ENCODE data around the gene LCE1D.

LCE1D gene

DNA sequence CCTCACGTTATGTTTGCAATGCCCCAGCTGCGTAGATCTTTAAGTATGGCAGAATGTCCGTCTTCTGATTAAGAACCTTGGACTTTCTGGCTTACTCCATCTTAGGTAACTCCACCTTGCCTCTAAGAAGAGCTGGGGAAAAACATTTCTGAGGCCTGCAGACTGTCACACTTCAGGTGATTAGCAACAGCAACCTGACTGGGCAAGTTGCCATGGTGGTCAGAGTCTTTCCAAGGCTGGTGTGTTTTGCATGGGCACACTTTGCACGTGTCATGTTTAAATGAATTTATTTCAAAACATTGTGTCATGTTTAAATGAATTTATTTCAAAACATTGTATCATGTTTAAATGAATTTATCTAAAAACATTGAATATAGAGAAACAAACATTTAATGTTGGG lies 37.9 kb upstream of the LCE1D start:
- no peak overlapping the region for H3K27ac ChIP-seq
- DNase-seq (ENCODE audit: low spot score): no peak
- no peak overlapping the region for H3K4me3 ChIP-seq
- TF ChIP-seq, protein P1, sequence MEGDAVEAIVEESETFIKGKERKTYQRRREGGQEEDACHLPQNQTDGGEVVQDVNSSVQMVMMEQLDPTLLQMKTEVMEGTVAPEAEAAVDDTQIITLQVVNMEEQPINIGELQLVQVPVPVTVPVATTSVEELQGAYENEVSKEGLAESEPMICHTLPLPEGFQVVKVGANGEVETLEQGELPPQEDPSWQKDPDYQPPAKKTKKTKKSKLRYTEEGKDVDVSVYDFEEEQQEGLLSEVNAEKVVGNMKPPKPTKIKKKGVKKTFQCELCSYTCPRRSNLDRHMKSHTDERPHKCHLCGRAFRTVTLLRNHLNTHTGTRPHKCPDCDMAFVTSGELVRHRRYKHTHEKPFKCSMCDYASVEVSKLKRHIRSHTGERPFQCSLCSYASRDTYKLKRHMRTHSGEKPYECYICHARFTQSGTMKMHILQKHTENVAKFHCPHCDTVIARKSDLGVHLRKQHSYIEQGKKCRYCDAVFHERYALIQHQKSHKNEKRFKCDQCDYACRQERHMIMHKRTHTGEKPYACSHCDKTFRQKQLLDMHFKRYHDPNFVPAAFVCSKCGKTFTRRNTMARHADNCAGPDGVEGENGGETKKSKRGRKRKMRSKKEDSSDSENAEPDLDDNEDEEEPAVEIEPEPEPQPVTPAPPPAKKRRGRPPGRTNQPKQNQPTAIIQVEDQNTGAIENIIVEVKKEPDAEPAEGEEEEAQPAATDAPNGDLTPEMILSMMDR (IDR thresholded peaks at IDR 0.05): no peak

DNA sequence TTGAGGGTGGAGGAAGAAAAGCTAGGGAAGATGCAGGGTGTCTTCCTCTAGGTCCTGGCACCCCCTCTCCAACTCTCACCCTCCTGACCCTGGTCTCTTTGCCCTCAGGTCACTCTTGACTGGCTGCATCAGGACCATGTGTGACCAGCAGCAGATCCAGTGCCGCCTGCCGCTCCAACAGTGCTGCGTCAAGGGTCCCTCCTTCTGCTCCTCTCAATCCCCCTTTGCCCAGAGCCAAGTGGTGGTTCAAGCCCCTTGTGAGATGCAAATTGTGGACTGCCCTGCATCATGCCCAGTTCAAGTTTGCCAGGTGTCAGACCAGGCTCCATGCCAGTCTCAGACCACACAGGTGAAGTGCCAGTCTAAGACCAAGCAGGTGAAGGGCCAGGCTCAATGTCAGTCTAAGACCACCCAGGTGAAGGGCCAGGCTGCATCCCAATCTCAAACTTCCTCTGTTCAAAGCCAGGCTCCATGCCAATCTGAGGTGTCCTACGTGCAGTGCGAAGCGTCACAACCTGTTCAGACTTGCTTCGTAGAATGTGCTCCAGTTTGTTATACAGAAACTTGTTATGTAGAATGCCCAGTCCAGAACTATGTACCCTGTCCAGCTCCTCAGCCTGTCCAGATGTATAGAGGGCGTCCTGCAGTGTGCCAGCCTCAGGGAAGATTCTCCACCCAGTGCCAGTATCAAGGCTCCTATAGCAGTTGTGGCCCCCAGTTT lies 36.9 kb upstream of the LCE1D start:
- no peak overlapping the region for H3K4me3 ChIP-seq
- TF ChIP-seq, protein P1 (IDR thresholded peaks at IDR 0.05): no peak
- H3K27ac ChIP-seq: no peak overlapping the region
- DNase-seq (ENCODE audit: low spot score): no peak

GRCh38 chr1:152760551-152761190 lies 35.9 kb upstream of the LCE1D start:
- H3K27ac ChIP-seq: no peak overlapping the region
- TF ChIP-seq, protein P1 (IDR thresholded peaks at IDR 0.05): no peak
- DNase-seq (ENCODE audit: low spot score): no peak
- no peak overlapping the region for H3K4me3 ChIP-seq

DNA sequence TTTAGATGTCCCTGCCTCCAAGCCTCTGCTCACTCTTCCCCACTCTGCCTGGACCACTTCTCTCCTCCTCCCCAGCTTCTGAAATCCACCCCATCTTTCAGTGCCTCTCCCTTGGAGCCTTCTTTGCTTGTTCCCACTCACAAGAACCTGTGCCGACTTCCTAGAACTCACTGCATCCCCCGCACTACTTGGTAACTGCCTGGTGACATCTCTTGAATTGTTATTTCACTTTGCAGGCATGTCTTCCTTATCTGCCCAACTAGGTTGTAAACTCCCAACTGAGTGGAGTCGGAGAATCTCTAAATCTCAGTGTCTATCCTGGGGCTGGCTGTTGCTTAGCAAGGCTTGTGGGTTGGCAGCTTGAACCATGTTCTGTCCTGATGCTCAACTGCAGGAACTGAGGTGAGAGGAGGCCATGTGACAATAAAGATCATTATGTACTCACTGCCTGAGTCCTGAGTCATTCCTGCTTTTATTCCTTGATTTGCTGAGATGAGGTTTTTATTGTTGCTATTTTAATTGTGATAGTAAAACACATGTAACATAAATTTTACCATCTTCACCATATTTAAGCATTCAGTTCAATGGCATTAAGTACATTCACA lies 34.8 kb upstream of the LCE1D start:
- no peak for DNase-seq (ENCODE audit: low spot score)
- Histone ChIP-seq H3K27ac (no peak overlapping the region), H3K4me3 (no peak overlapping the region)
- TF ChIP-seq, protein P1 (IDR thresholded peaks at IDR 0.05): no peak

- no peak for DNase-seq (ENCODE audit: low spot score)
- TF ChIP-seq, protein P1 (IDR thresholded peaks at IDR 0.05): no peak
- H3K4me3 ChIP-seq: no peak overlapping the region
- no peak overlapping the region for H3K27ac ChIP-seq
These were observed 27.5 kb upstream of the LCE1D start for GRCh38 chr1:152768847-152769533.

DNA sequence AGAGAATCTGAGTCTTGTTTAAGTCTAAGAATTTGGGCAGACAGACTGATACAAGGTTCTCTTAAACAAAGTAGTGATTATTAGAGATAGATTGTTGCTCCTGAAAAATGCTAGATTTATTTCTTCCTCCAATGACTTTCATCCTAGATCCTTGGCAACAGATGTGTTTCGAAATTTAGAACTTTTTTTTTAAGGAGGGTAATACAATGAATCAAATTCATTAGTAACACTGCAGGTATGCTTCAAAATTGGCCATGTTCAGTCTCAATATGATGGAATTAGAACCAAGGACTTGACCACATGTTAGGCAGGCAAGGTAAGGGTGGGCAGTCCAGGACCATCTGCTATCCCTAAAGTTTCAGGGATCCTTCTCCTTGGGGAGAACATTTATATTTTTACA lies 26.1 kb upstream of the LCE1D start:
- Histone ChIP-seq H3K27ac (no peak overlapping the region), H3K4me3 (no peak overlapping the region)
- TF ChIP-seq, protein P1 (IDR thresholded peaks at IDR 0.05): no peak
- DNase-seq (ENCODE audit: low spot score): no peak

Measured in coronary artery (tissue), 2 donors.